K562 (cell line): Measurements from ENCODE around the gene COX5A. TPM values are rescaled to one million over a fixed set of nuclear protein-coding genes. Genes with fewer than 3 reads are reported as not detected.
A peak's percentile ranks its signal among the peaks of the same experiment; 100 is the strongest.

Source experiments
- EGR1 ChIP-seq: fragments of 450-650 bp; conservative IDR thresholded peaks from 2 replicates; pipeline ENCODE4 v1.6.1; 2017; ENCODE audit warnings: mild to moderate bottlenecking
- GABPA ChIP-seq: fragments of 200-800 bp; sonication (Bioruptor generic); conservative IDR thresholded peaks from 2 replicates; pipeline ENCODE4 v1.6.1; 2016; ENCODE audit warnings: low read depth, missing genetic modification characterization, missing compliant biosample characterization
- GTF2B ChIP-seq: IDR thresholded peaks from 2 replicates; pipeline ENCODE4 v1.6.1; 2011; ENCODE audit not compliant: insufficient read length; ENCODE audit errors: extremely low read depth
- HDAC1 ChIP-seq, 2 experiments: fragments of 450-650 bp; IDR thresholded peaks; 2 replicates each; pipeline ENCODE4 v1.6.1; 2016 to 2017; ENCODE audit warnings: inconsistent platforms in 1 of 2, mild to moderate bottlenecking in 1 of 2, moderate library complexity in 1 of 2
- HMG20A ChIP-seq: fragments of 450-650 bp; formaldehyde crosslinking; conservative IDR thresholded peaks from 2 replicates; pipeline ENCODE4 v1.4.0; 2020; ENCODE audit warnings: mild to moderate bottlenecking, mixed read lengths
- LCOR ChIP-seq: sonication (generic); formaldehyde crosslinking; IDR thresholded peaks from 2 replicates; pipeline ENCODE4 v1.8.0; 2022; ENCODE audit warnings: mild to moderate bottlenecking, missing genetic modification reagents
- NEUROD1 ChIP-seq: fragments of 150-350 bp; IDR thresholded peaks from 2 replicates; pipeline ENCODE4 v1.6.1; 2014; ENCODE audit warnings: borderline replicate concordance, low read length, low read depth; ENCODE audit not compliant: partially characterized antibody
- NFE2 ChIP-seq: IDR thresholded peaks from 2 replicates; pipeline ENCODE4 v1.6.1; 2014; ENCODE audit warnings: antibody characterized with exemption, low read depth
- NR4A1 ChIP-seq, 2 experiments: fragments of 250-450 bp in 1 of 2; fragments of 450-650 bp in 1 of 2; sonication (Bioruptor Pico) in 1 of 2; IDR thresholded peaks; 2 replicates each; pipeline versions ENCODE4 v1.4.0 to v1.6.1; 2016 to 2020; ENCODE audit warnings: mild to moderate bottlenecking in 2 of 2, missing compliant biosample characterization in 1 of 2, missing genetic modification characterization in 1 of 2, moderate library complexity in 1 of 2
- PBX2 ChIP-seq, 2 experiments: IDR thresholded peaks in 1 of 2; conservative IDR thresholded peaks in 1 of 2; 2 replicates each; pipeline ENCODE4 v1.6.1; 2016; ENCODE audit warnings: low read depth in 2 of 2, mild to moderate bottlenecking in 1 of 2, missing compliant biosample characterization in 1 of 2, missing genetic modification characterization in 1 of 2, moderate library complexity in 1 of 2
- POLR2AphosphoS2 ChIP-seq: IDR thresholded peaks from 2 replicates; pipeline ENCODE4 v1.6.1; 2012; ENCODE audit warnings: low read length, improper control_type of control experiment
- RBBP5 ChIP-seq: fragments of 200-600 bp; sonication (generic); IDR thresholded peaks from 2 replicates; pipeline ENCODE4 v1.6.1; 2012; ENCODE audit warnings: borderline replicate concordance, mild to moderate bottlenecking, low read length, control low read depth, inconsistent platforms; ENCODE audit not compliant: insufficient read depth, poor library complexity, severe bottlenecking
- SAFB2 ChIP-seq: fragments of 200-400 bp; formaldehyde crosslinking; IDR thresholded peaks from 2 replicates; pipeline ENCODE4 v1.6.1; 2018; ENCODE audit warnings: borderline replicate concordance, low read length, low read depth, moderate library complexity; ENCODE audit not compliant: severe bottlenecking
- SIN3B ChIP-seq: fragments of 450-650 bp; IDR thresholded peaks from 2 replicates; pipeline ENCODE4 v1.6.1; 2017; ENCODE audit warnings: low read depth, mild to moderate bottlenecking, moderate library complexity
- SUPT5H ChIP-seq: fragments of 450-650 bp; IDR thresholded peaks from 2 replicates; pipeline ENCODE4 v1.6.1; 2016
- XRCC4 ChIP-seq: IDR thresholded peaks from one replicate; pipeline ENCODE4 v1.6.1; 2011; ENCODE audit not compliant: insufficient read depth, insufficient read length; ENCODE audit errors: extremely low read depth
- ZBTB12 ChIP-seq: fragments of 250-450 bp; sonication (Bioruptor Pico); IDR thresholded peaks from 2 replicates; pipeline ENCODE4 v1.4.0; 2020
- ZBTB17 ChIP-seq: fragments of 450-650 bp; formaldehyde crosslinking; IDR thresholded peaks from 2 replicates; pipeline ENCODE4 v1.4.0; 2020; ENCODE audit warnings: mild to moderate bottlenecking
- ZNF398 ChIP-seq: fragments of 250-450 bp; sonication (Bioruptor Pico); IDR thresholded peaks from 2 replicates; pipeline ENCODE4 v1.8.0; 2021; ENCODE audit warnings: moderate library complexity, mild to moderate bottlenecking, inconsistent platforms
- ZNF778 ChIP-seq: fragments of 450-650 bp; formaldehyde crosslinking; IDR thresholded peaks from 2 replicates; pipeline ENCODE4 v1.4.0; 2020; ENCODE audit warnings: mild to moderate bottlenecking, moderate library complexity
- polyA plus RNA-seq, 8 experiments: library from polyadenylated mRNA; depleted of rRNA in 4 of 8; stranded (reverse) in 5 of 8; unstranded in 3 of 8; fragments of >200 nt; fragmentation: Nextera tagmentation in 2 of 8; fragmentation: Illumina TruSeq in 1 of 8; extraction: Ambion mirVana in 2 of 8; extraction: Trizol in 1 of 8; gene quantifications; 2 replicates each; pipeline versions ENCODE4 v1.2.1 to v1.2.3, GENCODE V29; 2011 to 2014; ENCODE audit warnings: inconsistent platforms in 1 of 8, missing spikeins in 1 of 8
- total RNA-seq, 7 experiments: library from RNA; depleted of rRNA in 6 of 7; stranded (reverse); fragments of >200 nt in 6 of 7; fragmentation: Illumina TruSeq in 2 of 7; extraction: Trizol in 2 of 7; gene quantifications; 2 replicates each; pipeline versions ENCODE4 v1.2.1 to v1.2.3, GENCODE V29; 2011 to 2021; ENCODE audit warnings: low replicate concordance in 1 of 7

Gene COX5A
- total and polyA plus RNA-seq, 9 of the 15 experiments (the other 6 are each of a cell fraction or from before 2014, with no cell fraction given): 86.8 to 553 (median 371) TPM

- TF ChIP-seq EGR1 (0 out of 2 replicates have a peak, but pooled peaks have one; percentile 2), SIN3B (peak; percentile 53; the same call in 1 of the 2 replicates), GTF2B (no peak), ZBTB12 (peak; percentile 50; the same call in 1 of the 2 replicates), ZNF778 (CRISPR knock-in tag) (no peak), NR4A1 (CRISPR knock-in tag; IDR thresholded peaks at IDR 0.05) (peak; percentile 67; the same call in 1 of the 2 replicates), NR4A1 (tag; IDR thresholded peaks at IDR 0.05) (no peak), NFE2 (no peak), HDAC1 (IDR thresholded peaks at IDR 0.05) (peak in 1 of 2 experiments; percentile 90; a peak in 2 of 4 replicates), ZNF398 (CRISPR knock-in tag) (no peak), LCOR (peak; percentile 78), SAFB2 (no peak), ZBTB17 (CRISPR knock-in tag) (no peak), GABPA (peak; percentile 85), RBBP5 (peak; percentile 86), PBX2 (CRISPR knock-in tag; IDR thresholded peaks at IDR 0.05; ENCODE audit: low read depth) (peak; percentile 90), PBX2 (tag; conservative IDR thresholded peaks at IDR 0.05; ENCODE audit: low read depth) (peak; percentile 98), SUPT5H (peak; percentile 96), POLR2AphosphoS2 (0 out of 2 replicates have a peak, but pooled peaks have one; percentile 42), HMG20A (CRISPR knock-in tag) (no peak), XRCC4 (no peak), NEUROD1 (peak; percentile 90)
Measured at GRCh38 chr15:74873036-74873755, 64.7 kb downstream of the COX5A start, which contains the start of gene SCAMP2 (continued).
